Suppressor macrophage treated with lipopolysaccharide for 4 hours (primary cell): Measurements from ENCODE around the gene MADD.

Source experiments
- DNase-seq: peaks from one replicate; pipeline ENCODE4 v3.0.0-alpha.2; 2020

MADD gene

DNA sequence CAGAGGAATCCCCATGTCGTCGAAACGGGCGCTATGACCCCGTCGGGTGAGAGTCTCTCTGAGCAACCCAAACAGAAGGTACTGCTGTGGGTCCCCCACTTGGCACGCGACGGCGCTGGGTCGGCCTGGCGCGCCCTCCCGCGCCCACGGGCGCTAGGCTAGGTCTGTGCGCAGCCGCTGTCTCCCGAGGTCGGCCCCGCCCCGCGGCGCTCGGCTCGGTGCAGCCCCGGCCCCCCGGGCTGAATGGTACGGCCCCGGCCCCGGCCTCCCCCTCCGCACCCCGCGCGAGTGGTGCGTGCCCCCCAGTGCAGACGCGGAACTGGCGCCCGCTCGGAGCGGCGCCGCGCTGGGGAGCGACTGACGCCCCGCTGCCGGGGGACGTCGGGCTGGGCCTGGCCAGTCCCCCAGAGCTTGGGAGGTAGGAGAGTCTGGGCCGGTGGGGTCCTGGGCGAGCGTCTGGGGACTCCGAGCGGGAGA lies at the start of gene MADD:
MADD (plus strand) TSS at position 305 of the 477 bp plus-strand sequence.
- DNase-seq: peak; percentile 89

DNA sequence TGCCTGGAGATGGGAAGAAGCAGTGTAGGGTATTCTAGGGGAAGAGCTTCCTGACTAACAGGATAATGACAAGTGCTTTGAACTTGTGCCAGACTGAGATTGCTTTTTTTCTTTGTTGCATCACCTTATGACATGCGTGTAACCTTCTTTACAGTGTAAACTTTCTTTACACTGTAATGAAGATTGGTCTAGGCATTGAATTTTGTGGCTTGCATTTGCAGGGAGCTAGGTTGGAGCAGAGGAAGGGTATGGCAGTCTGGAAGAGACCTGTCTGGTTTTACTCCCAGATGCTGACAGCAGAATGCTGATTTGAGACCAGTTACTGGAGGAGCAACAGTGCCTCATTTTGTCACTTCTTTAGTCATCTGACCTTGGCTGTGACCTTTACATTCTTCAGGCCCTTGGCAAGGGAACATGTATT lies 49.5 kb upstream of the MADD start:
- peak; percentile 39 for DNase-seq

DNA sequence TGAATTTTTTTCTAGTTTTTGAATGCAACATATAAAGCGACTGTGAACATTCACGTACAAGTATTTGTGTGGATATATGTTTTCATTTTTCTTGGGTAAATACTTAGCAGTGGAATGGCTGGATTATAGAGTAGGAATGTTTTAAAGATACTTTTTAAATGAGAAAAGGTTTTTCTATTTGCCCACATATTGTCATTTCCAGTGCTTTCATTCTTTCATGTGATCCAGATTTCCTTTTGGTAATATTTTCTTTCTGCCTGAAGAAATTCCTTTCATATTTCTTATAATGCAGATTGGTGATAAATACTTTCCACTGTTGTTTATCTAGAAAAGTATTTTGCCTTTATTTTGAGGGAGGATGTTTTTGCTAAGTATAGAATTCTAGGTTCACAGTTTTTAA lies 47.2 kb upstream of the MADD start:
- no peak for DNase-seq

DNA sequence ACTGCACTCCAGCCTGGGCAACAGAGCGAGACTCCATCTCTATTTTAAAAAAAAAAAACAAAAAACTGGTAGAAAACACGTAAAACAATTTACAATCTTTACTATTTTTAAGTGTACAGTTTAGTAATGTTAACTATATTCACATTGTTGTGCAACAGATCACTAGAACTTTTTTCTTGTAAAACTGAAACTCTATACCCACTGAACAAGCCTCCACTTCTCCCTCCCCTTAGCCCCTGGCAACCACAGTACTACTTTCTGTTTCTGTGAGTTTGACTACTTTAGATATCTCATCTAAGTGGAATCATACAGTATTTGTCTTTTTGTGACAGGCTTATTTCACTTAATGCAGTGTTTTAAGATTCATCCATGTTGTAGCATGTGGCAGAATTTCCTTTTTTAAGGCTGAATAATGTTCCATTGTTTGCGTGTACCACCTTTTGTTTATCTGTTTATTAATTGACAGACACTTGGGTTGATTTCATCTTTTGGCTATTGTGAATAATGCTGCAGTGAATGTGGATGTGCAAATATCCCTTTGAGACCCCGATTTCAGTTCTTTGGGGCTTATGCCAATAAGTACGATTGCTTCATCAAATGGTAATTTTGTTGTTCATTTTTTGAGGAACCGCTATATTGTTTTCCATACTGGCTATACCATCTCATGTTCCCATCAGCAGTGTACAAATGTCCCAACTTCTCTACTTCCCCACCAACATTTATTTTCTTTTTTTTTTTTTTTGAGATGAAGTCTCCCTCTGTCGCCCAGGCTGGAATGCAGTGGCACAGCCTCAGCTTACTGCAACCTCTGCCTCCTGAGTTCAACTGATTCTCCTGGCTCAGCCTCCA lies 44.2 kb upstream of the MADD start:
- peak; percentile 83 for DNase-seq

DNA sequence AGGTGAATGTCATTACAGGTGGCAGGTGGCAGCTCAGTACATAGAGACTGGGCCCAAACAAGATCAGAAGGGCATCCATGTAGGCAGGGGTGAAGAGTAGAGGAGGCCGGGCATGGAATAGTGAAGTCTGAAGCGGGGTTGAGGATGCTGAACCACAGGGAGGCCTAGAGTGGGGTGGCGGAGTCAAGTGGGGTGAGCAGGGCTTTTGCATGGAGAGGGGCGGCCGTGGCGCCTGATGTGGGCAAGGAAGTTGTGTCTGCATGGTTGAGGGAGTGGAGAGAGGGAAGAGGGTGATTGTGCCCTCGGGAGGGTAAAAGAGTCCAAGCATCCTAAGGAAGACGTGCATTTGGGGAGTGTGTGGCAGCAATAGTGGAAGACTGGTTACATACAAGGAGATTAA lies 40.8 kb upstream of the MADD start:
- no peak for DNase-seq

DNA sequence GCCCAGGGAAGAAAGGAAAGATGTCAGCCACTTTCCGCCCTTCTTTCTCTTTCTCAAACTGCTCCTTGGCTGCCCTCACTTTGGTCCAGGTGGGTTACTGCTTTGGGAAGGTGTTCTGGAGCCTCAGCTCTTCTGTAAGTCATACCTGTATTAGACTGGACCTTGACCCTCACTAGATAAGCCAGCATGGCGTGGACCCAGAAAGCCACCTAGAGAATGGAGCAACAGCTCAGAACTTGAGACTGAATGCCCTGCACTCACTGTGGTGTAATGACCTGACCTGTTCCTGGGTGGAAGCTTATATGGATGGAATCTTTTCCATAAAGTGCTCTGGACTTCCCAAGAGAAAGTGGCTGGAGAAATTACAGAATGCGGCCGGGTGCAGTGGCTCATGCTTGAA lies 36.9 kb upstream of the MADD start:
- no peak for DNase-seq

DNA sequence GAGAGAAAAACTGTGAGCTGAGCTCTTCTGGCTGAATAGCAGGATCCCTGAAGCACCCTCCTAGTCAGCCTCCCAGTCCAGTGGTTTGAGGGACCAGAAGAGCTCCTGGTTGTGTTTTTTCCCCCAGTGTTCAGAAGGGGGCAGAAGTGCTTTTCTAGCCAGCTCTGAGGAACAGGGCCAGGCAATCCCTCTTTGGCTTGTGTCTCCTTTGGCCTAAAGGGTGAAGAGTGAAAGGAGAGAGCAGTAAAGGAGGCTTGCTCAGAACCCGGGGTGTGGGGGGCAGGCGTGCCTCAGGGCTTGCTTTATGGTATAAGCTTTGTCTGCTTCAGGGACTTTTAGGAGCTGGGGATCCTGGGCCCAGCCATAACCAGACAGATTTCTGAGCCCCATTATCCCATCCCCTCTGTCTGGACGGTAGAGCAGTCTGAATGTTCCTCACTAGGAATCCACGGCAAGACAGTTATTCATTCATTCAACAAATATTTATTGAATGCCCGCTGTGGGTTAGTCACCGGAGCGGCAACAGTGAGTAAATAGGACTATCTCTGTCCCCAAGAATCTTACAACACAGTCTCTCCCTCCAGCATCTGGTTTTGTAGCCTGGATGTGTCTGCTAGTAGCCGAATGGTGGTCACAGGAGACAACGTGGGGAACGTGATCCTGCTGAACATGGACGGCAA lies 35.8 kb upstream of the MADD start:
- peak; percentile 68 for DNase-seq

DNA sequence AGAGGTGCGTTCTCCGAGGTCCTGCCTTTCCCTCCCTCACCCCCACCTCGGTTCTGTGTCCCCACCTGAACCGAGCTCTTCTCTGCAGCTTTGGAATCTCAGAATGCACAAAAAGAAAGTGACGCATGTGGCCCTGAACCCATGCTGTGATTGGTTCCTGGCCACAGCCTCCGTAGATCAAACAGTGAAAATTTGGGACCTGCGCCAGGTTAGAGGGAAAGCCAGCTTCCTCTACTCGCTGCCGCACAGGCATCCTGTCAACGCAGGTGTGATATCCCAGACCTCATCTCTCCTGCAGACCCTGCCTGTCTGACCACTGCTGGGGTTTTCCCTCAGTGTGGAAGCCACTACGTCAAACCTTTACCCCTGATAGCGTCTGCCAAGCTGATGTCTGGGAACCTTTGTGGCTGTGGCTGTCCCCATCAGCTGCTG lies 35.2 kb upstream of the MADD start:
- DNase-seq: no peak

DNA sequence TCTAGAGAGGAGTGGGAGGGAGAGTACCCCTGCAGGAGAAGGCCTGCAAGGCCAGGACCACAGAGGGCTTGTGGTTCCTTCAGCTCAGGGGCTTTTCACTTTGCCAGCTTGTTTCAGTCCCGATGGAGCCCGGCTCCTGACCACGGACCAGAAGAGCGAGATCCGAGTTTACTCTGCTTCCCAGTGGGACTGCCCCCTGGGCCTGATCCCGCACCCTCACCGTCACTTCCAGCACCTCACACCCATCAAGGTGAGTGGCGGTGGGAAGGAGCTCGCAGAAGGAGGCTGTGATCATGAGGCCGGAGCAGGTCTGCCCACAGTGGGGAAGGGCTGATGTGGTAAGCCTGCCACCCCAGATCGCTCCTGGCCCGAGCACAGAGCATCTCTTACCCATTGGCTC lies 34.8 kb upstream of the MADD start:
- DNase-seq: no peak

DNA sequence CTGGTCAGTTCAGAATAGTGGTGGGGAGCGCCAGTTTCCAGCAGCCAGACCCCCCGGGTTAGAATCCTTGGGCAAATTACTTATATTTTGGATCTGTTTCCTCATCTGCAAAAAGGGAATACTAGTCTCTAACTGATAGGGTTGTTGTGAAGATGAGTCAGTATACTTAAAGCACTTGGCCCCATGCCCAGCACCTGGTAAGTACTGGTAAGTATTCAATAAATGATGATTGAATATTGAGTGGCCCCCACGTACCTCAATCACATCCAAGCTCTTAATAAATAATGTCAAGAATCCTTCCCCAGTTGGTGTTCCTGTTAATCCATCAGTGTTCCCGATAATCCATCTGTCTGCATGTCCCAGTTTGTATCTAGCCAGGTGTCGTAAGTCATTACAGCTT lies 33.5 kb upstream of the MADD start:
- DNase-seq: no peak

DNA sequence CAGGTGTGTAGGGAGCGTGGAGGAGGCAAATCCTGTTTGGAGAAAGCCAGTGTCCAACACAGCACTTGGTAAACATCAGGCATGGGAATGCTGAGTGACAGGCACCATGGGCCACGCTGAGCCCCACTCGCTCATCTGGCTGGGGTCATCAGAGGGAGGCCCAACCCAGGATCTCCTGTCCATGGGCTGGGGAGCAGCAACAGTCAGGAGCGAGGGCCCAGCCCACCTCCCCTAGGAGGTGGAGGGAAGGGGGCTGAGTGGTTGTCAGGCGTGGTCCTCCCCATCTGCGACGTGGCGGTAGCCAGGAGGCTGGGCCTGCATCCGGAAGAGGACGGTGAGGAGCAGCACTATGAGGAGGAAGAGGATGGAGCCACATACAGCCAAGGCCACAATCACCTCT lies 30.1 kb upstream of the MADD start:
- no peak for DNase-seq

DNA sequence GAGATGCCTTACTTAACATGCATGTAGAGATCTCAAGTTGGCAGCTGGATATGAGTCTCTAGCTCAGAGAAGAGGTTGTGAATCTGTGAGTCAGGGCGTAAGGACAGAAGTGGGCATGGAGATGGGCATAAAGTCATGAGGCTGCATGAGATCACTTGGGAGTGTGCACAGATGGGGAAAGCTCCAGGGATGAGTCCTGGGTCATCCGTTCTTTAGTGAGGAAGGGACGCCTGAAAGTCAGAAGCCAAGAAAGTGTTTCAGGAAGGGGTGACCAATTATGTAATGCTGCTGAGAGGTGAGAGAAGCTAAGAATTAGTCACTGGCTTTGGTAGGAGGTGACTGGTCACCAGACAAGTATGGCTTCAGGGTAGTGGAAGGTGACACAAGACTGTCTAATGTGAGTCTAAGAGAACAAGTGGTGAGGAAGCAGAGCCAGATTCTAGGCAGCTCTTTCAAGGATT lies 28.1 kb upstream of the MADD start:
- peak; percentile 96 for DNase-seq

DNA sequence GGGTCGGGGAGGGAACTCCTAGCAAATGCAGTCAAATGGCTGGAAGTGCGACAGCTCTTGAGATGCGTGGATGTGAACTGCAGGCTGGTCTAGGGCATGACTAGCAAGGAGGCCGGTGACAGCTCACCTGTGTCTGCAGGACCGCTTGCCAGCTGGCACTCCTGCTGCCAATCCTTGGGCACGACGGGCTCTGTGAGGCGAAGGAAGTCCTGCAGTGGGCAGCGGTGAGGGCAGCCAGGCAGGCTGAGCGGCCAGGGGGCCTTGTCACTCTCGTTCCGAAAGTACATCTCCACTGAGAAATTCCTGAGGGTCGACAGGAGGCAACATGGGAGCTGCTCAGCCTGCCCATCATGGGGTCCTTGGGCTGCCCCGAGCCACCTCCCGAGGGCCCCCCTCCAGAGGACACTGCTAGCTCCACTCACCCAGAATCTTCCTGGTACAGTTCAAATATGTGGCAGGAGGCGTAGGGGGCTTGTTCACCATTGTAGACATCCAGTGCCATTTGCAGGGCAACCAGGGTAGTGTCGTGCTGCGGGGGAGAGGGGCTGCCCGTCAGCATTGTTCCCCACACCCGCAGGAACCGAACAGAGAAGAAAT lies 27.2 kb upstream of the MADD start:
- no peak for DNase-seq

DNA sequence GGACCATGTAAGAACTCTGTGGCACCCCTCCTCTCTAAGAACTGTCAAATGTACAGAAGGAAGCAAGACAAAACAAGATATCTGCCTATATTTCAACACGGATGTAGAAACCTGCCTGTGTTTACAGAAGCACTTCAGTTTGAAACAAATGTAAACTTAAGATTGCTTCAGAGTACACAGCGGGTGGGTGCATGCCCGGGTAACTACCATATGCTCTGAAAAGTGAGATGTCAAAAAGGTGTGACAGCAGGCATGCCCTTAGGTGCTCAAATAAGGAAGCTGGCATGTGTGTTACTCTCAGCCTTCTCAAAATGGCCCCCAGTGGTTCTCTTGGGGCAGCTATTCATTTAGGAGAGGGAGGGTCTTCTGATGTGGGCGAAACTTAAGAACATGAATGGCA lies 26.5 kb upstream of the MADD start:
- no peak for DNase-seq

DNA sequence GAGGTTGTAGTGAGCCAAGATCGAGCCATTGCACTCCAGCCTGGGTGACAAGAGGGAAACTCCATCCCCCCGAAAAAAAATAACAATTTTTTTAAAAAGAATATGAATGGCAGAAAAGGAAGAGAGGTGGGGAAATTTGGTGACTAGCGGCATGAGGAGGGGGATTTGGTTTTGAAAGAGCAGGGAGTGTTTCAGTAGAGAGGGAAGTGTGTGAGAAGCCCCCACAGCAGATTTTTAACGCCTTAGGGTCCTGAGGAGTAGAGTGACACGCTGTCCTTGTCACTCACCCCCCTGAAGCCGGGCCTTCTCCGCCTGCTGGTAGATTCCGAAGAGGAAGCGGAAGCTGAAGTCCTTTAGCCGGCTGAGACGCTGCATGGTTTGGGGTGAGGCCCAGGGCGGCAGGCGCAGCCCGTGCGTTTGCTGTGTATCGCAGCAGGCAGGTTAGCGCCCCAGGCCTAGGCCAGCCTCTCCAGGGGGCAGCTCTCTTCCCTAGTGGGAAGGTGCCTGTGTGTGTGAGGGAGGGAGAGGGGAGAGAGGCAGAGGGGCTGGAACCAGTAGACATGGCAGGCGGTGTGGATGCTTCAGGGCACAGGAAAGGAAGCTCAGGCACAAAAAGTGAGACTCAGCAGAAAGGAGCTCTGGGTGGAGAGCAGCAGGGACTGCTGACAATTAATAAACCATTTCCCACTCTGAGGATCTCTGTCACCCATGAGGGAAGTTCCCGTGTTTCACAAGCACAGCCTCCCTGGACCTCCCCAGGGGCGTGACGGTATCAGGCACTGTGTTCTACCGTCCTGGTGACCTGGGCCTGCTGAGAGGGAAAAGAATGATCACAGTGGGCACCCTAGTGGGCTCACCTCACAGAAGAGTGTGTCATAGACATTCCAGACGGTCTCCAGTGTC lies 25.2 kb upstream of the MADD start:
- peak; percentile 96 for DNase-seq

DNA sequence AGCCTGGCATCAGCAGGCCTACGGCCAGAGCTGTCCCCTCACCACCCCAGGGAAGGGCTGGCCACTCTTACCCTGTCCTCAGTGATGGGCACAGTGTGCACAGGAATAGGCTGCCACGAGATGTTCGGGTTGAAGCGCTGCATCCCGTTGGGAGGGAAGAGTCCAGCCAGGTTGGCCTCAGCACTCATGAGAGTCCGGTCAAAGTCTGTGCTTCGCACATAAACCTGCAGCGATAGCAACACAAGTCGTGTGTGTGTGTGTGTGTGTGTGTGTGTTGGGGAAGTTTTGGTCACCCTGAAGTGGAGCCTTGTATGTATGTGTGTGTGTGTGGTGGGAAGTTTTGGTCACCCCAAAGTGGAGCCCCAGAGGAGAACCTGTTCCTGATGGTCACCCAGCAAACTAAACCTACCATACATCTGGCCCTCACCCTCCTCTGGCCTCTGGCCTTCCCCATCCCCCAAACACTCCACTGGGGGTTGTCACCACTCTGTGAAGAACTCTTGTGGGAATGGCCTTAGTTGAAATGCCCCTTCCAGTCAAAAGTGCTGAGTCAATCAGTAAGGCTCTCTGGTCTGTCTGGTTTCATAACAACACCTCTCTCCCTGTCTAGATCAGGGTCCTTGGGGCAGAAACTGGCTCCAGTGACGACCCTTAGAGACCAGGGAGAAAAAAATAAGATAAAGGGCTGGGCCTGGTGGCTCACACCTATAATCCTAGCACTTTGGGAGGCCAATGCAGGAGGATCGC lies 24.1 kb upstream of the MADD start:
- no peak for DNase-seq

DNA sequence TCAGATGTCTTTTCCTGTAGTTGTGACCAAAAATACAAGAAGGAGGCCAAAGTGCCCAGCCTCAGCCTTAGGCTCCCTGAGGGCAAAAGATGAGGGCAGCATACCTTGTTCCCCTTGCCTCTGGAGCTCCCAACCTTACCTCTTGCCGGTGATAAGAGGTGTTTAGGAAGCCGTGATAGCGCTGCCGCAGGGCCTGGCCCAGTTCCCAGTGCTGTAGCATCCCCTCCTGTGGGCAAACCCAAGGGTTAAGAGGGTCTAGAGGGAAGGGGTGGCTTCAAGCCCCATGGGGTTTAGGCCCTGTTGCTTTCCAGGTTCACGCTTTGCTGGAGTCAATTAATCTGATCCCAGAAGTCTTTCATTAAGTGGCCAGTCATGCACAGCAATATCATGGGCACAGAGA lies 22.4 kb upstream of the MADD start:
- no peak for DNase-seq

DNA sequence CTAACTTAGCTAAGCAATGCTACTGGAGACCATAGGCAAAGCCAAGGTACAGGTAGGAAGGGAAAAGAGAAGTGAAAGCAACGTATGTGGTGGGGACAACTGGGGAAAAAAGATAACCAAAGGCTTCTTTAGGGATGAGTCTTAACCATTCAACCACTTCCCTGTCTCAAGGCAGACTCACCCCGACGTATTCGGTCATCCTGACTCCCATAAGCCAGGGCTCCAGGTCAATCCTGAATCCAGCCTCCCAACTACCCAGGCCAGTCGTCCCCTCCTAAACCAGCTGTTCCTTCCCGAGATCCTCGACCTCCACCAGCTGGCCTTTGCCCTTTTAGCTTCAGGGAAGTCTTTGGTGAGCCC lies 21.6 kb upstream of the MADD start:
- DNase-seq: peak; percentile 63

DNA sequence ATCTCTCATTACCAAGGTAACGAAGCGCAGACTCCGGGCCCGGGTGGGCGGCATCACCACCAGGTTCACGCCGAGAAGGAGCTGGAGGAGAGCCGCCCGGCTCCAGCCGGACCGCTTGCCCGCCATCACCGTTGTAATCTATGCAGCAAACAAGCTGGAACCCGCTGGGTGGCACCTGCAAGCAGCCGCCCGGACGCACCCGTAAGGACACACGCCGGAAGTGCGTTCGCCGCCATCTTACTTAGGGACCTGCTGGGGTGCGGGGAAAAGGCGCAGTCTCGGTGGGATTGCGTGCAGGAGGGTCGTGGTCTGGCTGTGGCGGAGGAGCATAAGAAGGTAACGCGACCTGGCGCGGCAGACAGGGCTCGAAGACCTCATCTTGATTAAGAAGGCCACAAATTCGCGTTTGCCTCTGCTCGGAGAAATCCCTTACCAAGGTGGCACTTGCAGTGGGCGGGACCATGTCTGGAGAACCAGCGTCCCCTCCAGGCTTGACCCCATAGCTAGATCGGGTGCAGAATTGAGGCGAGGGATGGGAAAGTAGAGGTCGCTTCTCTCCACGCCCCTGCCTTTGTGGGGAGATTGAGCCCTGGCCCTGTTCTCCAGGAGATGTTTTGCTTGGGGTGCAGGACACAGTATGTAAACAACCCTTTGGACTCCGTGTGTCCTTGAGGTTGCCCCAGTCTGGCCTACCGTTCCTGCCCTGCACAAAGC lies 21.1 kb upstream of the MADD start, which contains the start of gene ACP2:
ACP2 (minus strand) TSS at position 151 of the 714 bp plus-strand sequence; CDS start at position 126, 25 bp downstream.
- peak; percentile 93 for DNase-seq

DNA sequence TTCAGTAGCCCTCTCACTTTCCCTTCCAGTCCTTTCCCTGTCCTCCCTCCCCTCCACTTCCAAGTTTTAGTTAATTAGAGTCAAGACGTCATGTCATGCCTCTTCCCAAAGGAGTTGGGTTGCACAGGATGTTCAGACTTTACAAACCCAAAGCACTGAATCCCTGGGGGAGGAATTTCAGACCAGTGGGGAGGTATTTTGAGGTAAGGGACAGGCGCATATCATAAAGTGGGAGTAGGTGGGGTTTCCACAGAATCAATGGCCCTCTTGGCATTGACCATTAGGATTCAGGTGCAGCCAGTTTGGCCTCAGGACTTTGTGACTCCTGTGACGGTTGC lies 20.6 kb upstream of the MADD start:
- no peak for DNase-seq

DNA sequence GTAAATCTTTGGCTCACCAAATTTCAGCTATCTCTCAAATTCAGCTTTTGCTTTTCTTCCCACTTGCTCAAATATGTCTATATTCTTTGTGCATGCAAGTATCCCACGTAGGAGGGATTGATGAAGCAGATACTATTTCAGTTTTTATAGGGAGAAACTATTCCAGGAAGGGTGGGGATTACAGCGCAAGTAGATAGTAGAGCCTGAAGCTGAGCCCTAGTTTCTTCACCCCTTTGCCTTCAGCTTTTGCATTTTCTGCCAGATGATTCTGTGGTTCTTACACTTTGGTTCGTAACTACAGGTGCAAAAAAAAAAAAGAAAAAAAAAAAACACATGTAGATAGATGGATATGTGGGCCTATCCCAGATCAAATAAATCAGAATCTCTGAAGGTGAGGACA lies 18.2 kb upstream of the MADD start:
- no peak for DNase-seq
